ENCODE results near the gene AKAP12.

- no peak for TF ChIP-seq CTCF (IDR thresholded peaks at IDR 0.05)
- TF ChIP-seq POLR2A (IDR thresholded peaks at IDR 0.05): no peak
- TF ChIP-seq POLR2AphosphoS5 (IDR thresholded peaks at IDR 0.05): no peak
These were observed 112.9 kb downstream of the AKAP12 start for GRCh38 chr6:151352410-151353396.
